Glutamatergic neuron (in vitro differentiated cells): ENCODE data around the gene PRMT7. TPM values are rescaled to one million over a fixed set of nuclear protein-coding genes. Genes with fewer than 3 reads are reported as not detected.

Experiments
- DNase-seq: peaks from one replicate; pipeline ENCODE4 v3.0.0; 2022
- H3K27ac Mint-ChIP-seq: one replicate; pipeline ENCODE4 v1.8.0; 2020; ENCODE audit warnings: mild to moderate bottlenecking, mixed read lengths, inconsistent platforms; ENCODE audit not compliant: unreplicated experiment
- H3K27me3 Mint-ChIP-seq: one replicate; pipeline ENCODE4 v1.8.0; 2020; ENCODE audit warnings: mild to moderate bottlenecking, moderate library complexity, mixed read lengths, inconsistent platforms; ENCODE audit not compliant: unreplicated experiment
- H3K36me3 Mint-ChIP-seq: one replicate; pipeline ENCODE4 v1.8.0; 2020; ENCODE audit warnings: mild to moderate bottlenecking, mixed read lengths, inconsistent platforms; ENCODE audit not compliant: unreplicated experiment
- H3K4me1 Mint-ChIP-seq: one replicate; pipeline ENCODE4 v1.8.0; 2020; ENCODE audit warnings: mild to moderate bottlenecking, low read depth, mixed read lengths, inconsistent platforms; ENCODE audit not compliant: unreplicated experiment
- H3K4me3 Mint-ChIP-seq: one replicate; pipeline ENCODE4 v1.8.0; 2020; ENCODE audit warnings: mild to moderate bottlenecking, mixed read lengths, inconsistent platforms; ENCODE audit not compliant: unreplicated experiment
- H3K9me3 Mint-ChIP-seq: one replicate; pipeline ENCODE4 v1.8.0; 2020; ENCODE audit warnings: mild to moderate bottlenecking, moderate library complexity, mixed read lengths, inconsistent platforms; ENCODE audit not compliant: unreplicated experiment
- total RNA-seq: library from RNA; stranded (reverse); fragmentation: NEBNext Ultra II Directional; extraction: Animal tissue kit (Norgen Biotek cat#: 25700); gene quantifications from one replicate; pipeline ENCODE4 v1.2.1, GENCODE V29; 2021; ENCODE audit not compliant: unreplicated experiment
- TF ChIP-seq, protein P1 (sequence below): fragments of 200-600 bp; sonication (generic); IDR thresholded peaks from one replicate; pipeline ENCODE4 v1.5.0; 2021; ENCODE audit not compliant: partially characterized antibody, unreplicated experiment

The PRMT7 gene
- total RNA-seq, 1 donor from 2014 or later: 62.7 TPM

DNA sequence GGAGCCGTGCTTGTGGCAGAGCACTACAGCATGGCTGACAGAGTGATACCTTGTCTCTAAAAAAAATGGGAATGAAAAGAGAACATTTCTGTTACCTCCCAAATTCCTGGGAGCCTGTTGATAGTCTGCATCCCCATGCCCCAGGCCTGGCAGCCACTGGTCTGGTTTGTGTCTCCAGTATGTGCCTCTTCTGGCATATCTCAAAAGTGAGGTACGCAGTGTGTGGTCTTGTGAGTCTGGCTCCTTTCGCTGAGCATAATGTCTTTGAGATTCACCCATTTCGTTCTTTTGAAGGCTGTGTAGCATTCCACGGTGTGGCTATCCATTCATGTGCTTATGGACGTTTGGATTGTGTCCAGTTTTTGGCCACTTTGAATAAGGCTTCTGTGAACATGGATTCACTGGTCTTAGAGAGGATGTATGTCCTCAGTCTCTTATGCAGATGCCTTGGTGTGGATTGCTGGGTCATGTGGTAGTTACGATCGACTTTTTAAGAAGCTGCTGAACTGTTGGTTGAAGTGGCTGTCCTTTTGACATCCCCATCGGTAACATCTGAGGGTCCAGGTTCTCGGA lies 39.1 kb downstream of the PRMT7 start:
- Mint-ChIP-seq H3K27me3 (peaks cover 10% of the 10 kb centered on the region), H3K4me3 (no peak overlapping the region), H3K27ac (no peak overlapping the region), H3K4me1 (peaks cover 27% of the 10 kb centered on the region), H3K36me3 (peaks cover 5% of the 10 kb centered on the region), H3K9me3 (peaks cover 2% of the 10 kb centered on the region)
- TF ChIP-seq, protein P1, sequence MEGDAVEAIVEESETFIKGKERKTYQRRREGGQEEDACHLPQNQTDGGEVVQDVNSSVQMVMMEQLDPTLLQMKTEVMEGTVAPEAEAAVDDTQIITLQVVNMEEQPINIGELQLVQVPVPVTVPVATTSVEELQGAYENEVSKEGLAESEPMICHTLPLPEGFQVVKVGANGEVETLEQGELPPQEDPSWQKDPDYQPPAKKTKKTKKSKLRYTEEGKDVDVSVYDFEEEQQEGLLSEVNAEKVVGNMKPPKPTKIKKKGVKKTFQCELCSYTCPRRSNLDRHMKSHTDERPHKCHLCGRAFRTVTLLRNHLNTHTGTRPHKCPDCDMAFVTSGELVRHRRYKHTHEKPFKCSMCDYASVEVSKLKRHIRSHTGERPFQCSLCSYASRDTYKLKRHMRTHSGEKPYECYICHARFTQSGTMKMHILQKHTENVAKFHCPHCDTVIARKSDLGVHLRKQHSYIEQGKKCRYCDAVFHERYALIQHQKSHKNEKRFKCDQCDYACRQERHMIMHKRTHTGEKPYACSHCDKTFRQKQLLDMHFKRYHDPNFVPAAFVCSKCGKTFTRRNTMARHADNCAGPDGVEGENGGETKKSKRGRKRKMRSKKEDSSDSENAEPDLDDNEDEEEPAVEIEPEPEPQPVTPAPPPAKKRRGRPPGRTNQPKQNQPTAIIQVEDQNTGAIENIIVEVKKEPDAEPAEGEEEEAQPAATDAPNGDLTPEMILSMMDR: no peak
- no peak for DNase-seq

- H3K27ac Mint-ChIP-seq: no peak overlapping the region
- no peak for DNase-seq
- TF ChIP-seq, protein P1: no peak
- peaks cover 11% of the 10 kb centered on the region for H3K27me3 Mint-ChIP-seq
- H3K4me1 Mint-ChIP-seq: peaks cover 23% of the 10 kb centered on the region
- no peak overlapping the region for H3K4me3 Mint-ChIP-seq
- H3K36me3 Mint-ChIP-seq: peaks cover 5% of the 10 kb centered on the region
- peaks cover 2% of the 10 kb centered on the region for H3K9me3 Mint-ChIP-seq
Measured at GRCh38 chr16:68350813-68351350, 40.1 kb downstream of the PRMT7 start.

- Mint-ChIP-seq H3K36me3 (peaks cover 5% of the 10 kb centered on the region), H3K4me1 (peaks cover 23% of the 10 kb centered on the region), H3K27me3 (peaks cover 11% of the 10 kb centered on the region), H3K9me3 (peaks cover 2% of the 10 kb centered on the region), H3K27ac (no peak overlapping the region), H3K4me3 (no peak overlapping the region)
- TF ChIP-seq, protein P1: no peak
- DNase-seq: no peak
Measured at GRCh38 chr16:68351463-68351862, 40.6 kb downstream of the PRMT7 start.

- H3K9me3 Mint-ChIP-seq: peaks cover 2% of the 10 kb centered on the region
- H3K36me3 Mint-ChIP-seq: peaks cover 5% of the 10 kb centered on the region
- H3K27ac Mint-ChIP-seq: no peak overlapping the region
- TF ChIP-seq, protein P1: no peak
- H3K27me3 Mint-ChIP-seq: peaks cover 10% of the 10 kb centered on the region
- no peak overlapping the region for H3K4me3 Mint-ChIP-seq
- H3K4me1 Mint-ChIP-seq: peaks cover 24% of the 10 kb centered on the region
- no peak for DNase-seq
Measured at GRCh38 chr16:68351991-68352431, 41.2 kb downstream of the PRMT7 start.

- H3K4me3 Mint-ChIP-seq: no peak overlapping the region
- H3K36me3 Mint-ChIP-seq: peaks cover 5% of the 10 kb centered on the region
Measured at GRCh38 chr16:68353366-68353765, 42.5 kb downstream of the PRMT7 start.

More at GRCh38 chr16:68353366-68353765, 42.5 kb downstream of the PRMT7 start:
- H3K27me3 Mint-ChIP-seq: peaks cover 10% of the 10 kb centered on the region
- TF ChIP-seq, protein P1: no peak
- peaks cover 18% of the 10 kb centered on the region for H3K4me1 Mint-ChIP-seq
- no peak for DNase-seq
- H3K27ac Mint-ChIP-seq: no peak overlapping the region
- H3K9me3 Mint-ChIP-seq: peaks cover 4% of the 10 kb centered on the region
